Endothelial cell of umbilical vein (primary cell): ENCODE results near the gene APOBEC3F. TPM values are rescaled to one million over a fixed set of nuclear protein-coding genes. Genes with fewer than 3 reads are reported as not detected.

Experiments used
- BruUV-seq: library from RNA; stranded (reverse); fragments of 400-500 nt; replicated peaks from 2 replicates; lab custom pipeline; 2021; lab: Mats Ljungman, UMichigan
- CTCF ChIA-PET: fragments of 300-600, 350-600 bp; sonication (Branson Sonifier 250); formaldehyde crosslinking; loops from one replicate; lab custom pipeline; 2021; ENCODE audit warnings: antibody characterized with exemption, inconsistent platforms; lab: Charles Lee
- POLR2A ChIA-PET: fragments of 300-600, 350-600 bp; sonication (Branson Sonifier 250); formaldehyde crosslinking; loops from one replicate; lab custom pipeline; 2021; ENCODE audit warnings: antibody characterized with exemption, inconsistent platforms; lab: Charles Lee
- DNase-seq: peaks from one replicate; pipeline ENCODE4 v3.0.0-alpha.2; 2011; ENCODE audit warnings: low read depth, low spot score
- FAIRE-seq: peaks from 2 replicates; lab custom pipeline; 2011; peaks lifted over from hg19 to GRCh38; lab: Jason Lieb, UNC
- H2AFZ ChIP-seq: 2 replicates; pipeline ENCODE4 v1.6.0; 2012; ENCODE audit warnings: low read depth, low read length, control low read depth, inconsistent platforms
- H3K27ac ChIP-seq: 2 replicates; pipeline ENCODE4 v1.5.1; 2011; ENCODE audit warnings: low read depth, mild to moderate bottlenecking, control low read depth, low read length, moderate library complexity; ENCODE audit not compliant: insufficient read depth
- H3K27me3 ChIP-seq, 2 experiments: 2 replicates each; pipeline versions ENCODE4 v1.6.0 to v1.6.1; 2011; ENCODE audit warnings: low read length in 2 of 2, mixed read lengths in 1 of 2; ENCODE audit not compliant: control insufficient read depth in 2 of 2, insufficient read depth in 2 of 2
- H3K36me3 ChIP-seq, 2 experiments: 2 replicates in 1 of 2; 3 replicates in 1 of 2; pipeline ENCODE4 v1.5.1; 2011; ENCODE audit warnings: low read length in 2 of 2, mild to moderate bottlenecking in 1 of 2, moderate library complexity in 1 of 2; ENCODE audit not compliant: control insufficient read depth in 2 of 2, insufficient read depth in 2 of 2; ENCODE audit errors: extremely low read depth in 1 of 2
- H3K4me1 ChIP-seq: 3 replicates; pipeline ENCODE4 v1.5.1; 2011; ENCODE audit warnings: mild to moderate bottlenecking, low read length; ENCODE audit not compliant: control insufficient read depth, insufficient read depth; ENCODE audit errors: extremely low read depth
- H3K4me2 ChIP-seq: 2 replicates; pipeline ENCODE4 v1.6.1; 2011; ENCODE audit warnings: low read length, control low read depth, mixed read lengths; ENCODE audit not compliant: insufficient read depth
- H3K4me3 ChIP-seq, 3 experiments: fragments of 200-600 bp in 1 of 3; sonication (generic), shearing (Covaris generic) in 1 of 3; replicated peaks in 1 of 3; 2 replicates each; pipeline ENCODE4 v1.5.1; 2011 to 2016; ENCODE audit warnings: control low read depth in 3 of 3, low read length in 3 of 3, mild to moderate bottlenecking in 2 of 3, inconsistent platforms in 1 of 3, low read depth in 1 of 3, moderate library complexity in 1 of 3; ENCODE audit not compliant: insufficient read depth in 1 of 3
- H3K79me2 ChIP-seq: 2 replicates; pipeline ENCODE4 v1.6.0; 2012; ENCODE audit warnings: low read length, inconsistent platforms; ENCODE audit not compliant: control insufficient read depth, insufficient read depth
- H3K9ac ChIP-seq: replicated peaks from 2 replicates; pipeline ENCODE3; 2011; ENCODE audit warnings: low read length, control low read depth; ENCODE audit not compliant: insufficient read depth; ENCODE audit errors: extremely low read depth
- H3K9me1 ChIP-seq: replicated peaks from 3 replicates; pipeline ENCODE4 v1.6.0; 2011; ENCODE audit warnings: mild to moderate bottlenecking, low read length; ENCODE audit not compliant: control insufficient read depth, insufficient read depth; ENCODE audit errors: extremely low read depth
- H3K9me3 ChIP-seq: replicated peaks from 2 replicates; pipeline ENCODE4 v1.5.1; 2012; ENCODE audit warnings: low read length, inconsistent platforms; ENCODE audit not compliant: control insufficient read depth, insufficient read depth
- H4K20me1 ChIP-seq: replicated peaks from 2 replicates; pipeline ENCODE3; 2011; ENCODE audit warnings: mild to moderate bottlenecking, low read length; ENCODE audit not compliant: control insufficient read depth, insufficient read depth; ENCODE audit errors: extremely low read depth
- EZH2 ChIP-seq: IDR thresholded peaks from 2 replicates; pipeline ENCODE4 v1.6.1; 2012; ENCODE audit warnings: borderline replicate concordance, low read depth, mild to moderate bottlenecking, moderate library complexity, low read length, inconsistent platforms; ENCODE audit not compliant: severe bottlenecking
- FOS ChIP-seq: IDR thresholded peaks from 2 replicates; pipeline ENCODE4 v1.6.1; 2011; ENCODE audit warnings: mild to moderate bottlenecking, low read length, moderate library complexity, borderline replicate concordance; ENCODE audit not compliant: insufficient read depth
- GATA2 ChIP-seq: IDR thresholded peaks from 2 replicates; pipeline ENCODE4 v1.7.0; 2011; ENCODE audit warnings: low read depth, mild to moderate bottlenecking, moderate library complexity, mixed read lengths, low read length; ENCODE audit not compliant: insufficient read length, insufficient read depth
- JUN ChIP-seq: IDR thresholded peaks from 2 replicates; pipeline ENCODE4 v1.6.1; 2011; ENCODE audit warnings: borderline replicate concordance, low read depth; ENCODE audit not compliant: insufficient read length, insufficient read depth
- MYC ChIP-seq: IDR thresholded peaks from one replicate; pipeline ENCODE4 v1.6.1; 2011; ENCODE audit warnings: mild to moderate bottlenecking, low read depth, low read length
- POLR2A ChIP-seq: IDR thresholded peaks from 2 replicates; pipeline ENCODE4 v1.6.1; 2012; ENCODE audit warnings: low read depth, mild to moderate bottlenecking, control low read depth, low read length
- POLR2AphosphoS5 ChIP-seq: IDR thresholded peaks from 2 replicates; pipeline ENCODE4 v1.6.1; 2012; ENCODE audit warnings: low read depth, mild to moderate bottlenecking, control low read depth, low read length, moderate library complexity; ENCODE audit not compliant: insufficient read depth
- dilution Hi-C: fragments of 300-500 bp; cut with MboI; formaldehyde crosslinking; loops from one replicate; pipeline ENCODE4 v1.15.0; 2019; ENCODE audit warnings: low sequenced_read_pairs; ENCODE audit not compliant: extremely low pct_ligation_motif_present
- intact Hi-C: fragments of 100-400 bp; cut with micrococcal nuclease; formaldehyde crosslinking; loops from one replicate; pipeline ENCODE4 v1.10.0; 2022
- polyA plus RNA-seq, 4 experiments: library from polyadenylated mRNA; depleted of rRNA in 3 of 4; stranded (reverse) in 3 of 4; unstranded in 1 of 4; fragments of >200 nt; gene quantifications; 2 replicates each; pipeline versions ENCODE4 v1.2.1 to v1.2.3, GENCODE V29; 2011 to 2012; ENCODE audit warnings: missing spikeins in 1 of 4
- total RNA-seq: library from RNA; stranded (reverse); gene quantifications from 2 replicates; pipeline ENCODE4 v1.2.3, GENCODE V29; 2021
- TF ChIP-seq, protein P1 (sequence below), 2 donors: IDR thresholded peaks; 1 replicate in 1 of 2; 2 replicates in 1 of 2; pipeline ENCODE4 v1.5.1; 2011; ENCODE audit warnings: low read length in 2 of 2, mild to moderate bottlenecking in 2 of 2, moderate library complexity in 2 of 2, control low read depth in 1 of 2, inconsistent platforms in 1 of 2, low read depth in 1 of 2; ENCODE audit not compliant: insufficient read depth in 1 of 2; ENCODE audit errors: extremely low read depth in 1 of 2
- TF ChIP-seq, protein P2 (sequence below): IDR thresholded peaks from 2 replicates; pipeline ENCODE4 v1.6.1; 2011; ENCODE audit not compliant: insufficient read depth, insufficient read length

Gene APOBEC3F
- total and polyA plus RNA-seq, 2 donors (not counting 3 experiments of a cell fraction or from before 2014, with no cell fraction given) = 10.2 to 11.0 TPM

DNA sequence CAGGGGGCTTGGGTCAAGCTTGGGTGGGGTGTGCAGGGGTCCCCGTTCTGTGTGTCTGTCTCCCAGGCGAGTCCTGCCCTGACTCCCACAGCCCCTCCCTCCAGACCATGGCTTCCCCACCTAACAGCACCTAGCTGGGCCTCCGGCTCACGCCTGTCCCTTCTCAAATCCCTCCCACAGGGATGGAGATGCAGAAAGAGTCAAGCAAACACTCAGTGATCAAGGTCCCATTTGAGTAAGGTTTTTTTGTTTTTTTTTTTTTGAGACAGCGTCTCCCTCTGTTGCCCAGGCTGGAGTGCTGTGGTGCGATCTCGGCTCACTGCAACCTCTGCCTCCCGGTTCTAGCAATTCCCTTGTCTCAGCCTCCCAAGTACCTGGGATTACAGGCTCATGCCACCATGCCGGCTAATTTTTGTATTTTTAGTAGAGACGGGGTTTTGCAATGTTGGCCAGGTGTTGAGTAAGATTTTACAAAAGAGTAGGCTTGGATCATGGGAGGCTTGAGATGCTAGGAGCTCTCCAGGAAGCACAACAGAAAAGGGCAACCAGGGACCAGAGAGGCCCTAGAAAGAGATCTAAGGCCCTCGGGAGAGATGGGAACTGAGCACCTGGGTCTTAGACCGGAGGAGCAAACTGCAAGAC lies 14.0 kb upstream of the APOBEC3F start:
- Histone ChIP-seq H3K4me2 (no peak overlapping the region), H3K9ac (no peak overlapping the region), H2AFZ (no peak overlapping the region), H3K79me2 (no peaks in the 10 kb centered on the region), H3K36me3 (peaks cover 0 to 3% of the 10 kb centered on the region in 2 experiments), H3K27ac (no peak overlapping the region), H3K9me1 (no peaks in the 10 kb centered on the region), H4K20me1 (no peaks in the 10 kb centered on the region), H3K4me3 (no peak overlapping the region), H3K27me3 (no peaks in the 10 kb centered on the region), H3K4me1 (no peaks in the 10 kb centered on the region), H3K9me3 (no peaks in the 10 kb centered on the region)
- ChIA-PET POLR2A (no interaction called here), CTCF (interaction anchor here (0.5 kb wide), 1 partner anchor 289 kb away, joined by 3 read pairs; no protein-coding TSS in a partner anchor)
- dilution Hi-C loops (no loop called here), intact Hi-C loops (no loop called here)
- no TSS peak for BruUV-seq
- no peak for FAIRE-seq
- no peak for DNase-seq
- TF ChIP-seq POLR2AphosphoS5 (no peak), EZH2 (no peak), FOS (no peak), MYC (no peak), JUN (no peak), GATA2 (no peak), POLR2A (no peak)
- TF ChIP-seq, protein P1, sequence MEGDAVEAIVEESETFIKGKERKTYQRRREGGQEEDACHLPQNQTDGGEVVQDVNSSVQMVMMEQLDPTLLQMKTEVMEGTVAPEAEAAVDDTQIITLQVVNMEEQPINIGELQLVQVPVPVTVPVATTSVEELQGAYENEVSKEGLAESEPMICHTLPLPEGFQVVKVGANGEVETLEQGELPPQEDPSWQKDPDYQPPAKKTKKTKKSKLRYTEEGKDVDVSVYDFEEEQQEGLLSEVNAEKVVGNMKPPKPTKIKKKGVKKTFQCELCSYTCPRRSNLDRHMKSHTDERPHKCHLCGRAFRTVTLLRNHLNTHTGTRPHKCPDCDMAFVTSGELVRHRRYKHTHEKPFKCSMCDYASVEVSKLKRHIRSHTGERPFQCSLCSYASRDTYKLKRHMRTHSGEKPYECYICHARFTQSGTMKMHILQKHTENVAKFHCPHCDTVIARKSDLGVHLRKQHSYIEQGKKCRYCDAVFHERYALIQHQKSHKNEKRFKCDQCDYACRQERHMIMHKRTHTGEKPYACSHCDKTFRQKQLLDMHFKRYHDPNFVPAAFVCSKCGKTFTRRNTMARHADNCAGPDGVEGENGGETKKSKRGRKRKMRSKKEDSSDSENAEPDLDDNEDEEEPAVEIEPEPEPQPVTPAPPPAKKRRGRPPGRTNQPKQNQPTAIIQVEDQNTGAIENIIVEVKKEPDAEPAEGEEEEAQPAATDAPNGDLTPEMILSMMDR (IDR thresholded peaks at IDR 0.05; ENCODE audit: extremely low read depth in 1 of 2, insufficient read depth in 1 of 2, low read depth in 1 of 2, low read length in 2 of 2) = no peak
- TF ChIP-seq, protein P2, sequence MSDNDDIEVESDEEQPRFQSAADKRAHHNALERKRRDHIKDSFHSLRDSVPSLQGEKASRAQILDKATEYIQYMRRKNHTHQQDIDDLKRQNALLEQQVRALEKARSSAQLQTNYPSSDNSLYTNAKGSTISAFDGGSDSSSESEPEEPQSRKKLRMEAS = no peak
